Activated CD8-positive, alpha-beta T cell treated with anti-CD3 and anti-CD28 coated beads, Interleukin-2, amount 10 ng/mL, durations not matched to agents 7 days and 5 days (primary cell): ENCODE results near the gene BEND6. TPM values are rescaled to one million over a fixed set of nuclear protein-coding genes. Genes with fewer than 3 reads are reported as not detected.
"Not testable (repeated sequence)": the region's sequence is repeated elsewhere in the genome, so short reads cannot be mapped to it uniquely, and the experiment has no call there.

Experiments
- ATAC-seq: fragments of 150-1000 bp; cut with Tn5 transposase; one replicate; pipeline ENCODE4 v1.10.0; 2021; ENCODE audit warnings: moderate library complexity
- CTCF ChIA-PET: fragments of 350-600 bp; sonication (Branson Sonifier 250); formaldehyde crosslinking; loops from one replicate; lab custom pipeline; 2021; ENCODE audit warnings: antibody characterized with exemption; lab: Charles Lee
- POLR2A ChIA-PET: fragments of 350-600 bp; sonication (Branson Sonifier 250); formaldehyde crosslinking; loops from one replicate; lab custom pipeline; 2021; ENCODE audit warnings: antibody characterized with exemption; lab: Charles Lee
- DNase-seq: peaks from one replicate; pipeline ENCODE4 v3.0.0-alpha.2; 2020
- H3K27ac Mint-ChIP-seq: one replicate; pipeline ENCODE4 v1.8.0; 2021; ENCODE audit warnings: mild to moderate bottlenecking, mixed read lengths
- H3K27me3 Mint-ChIP-seq: one replicate; pipeline ENCODE4 v1.8.0; 2021; ENCODE audit warnings: low read depth, mixed read lengths
- H3K36me3 Mint-ChIP-seq: one replicate; pipeline ENCODE4 v1.8.0; 2021; ENCODE audit warnings: low read depth, mixed read lengths
- H3K4me1 Mint-ChIP-seq: one replicate; pipeline ENCODE4 v1.8.0; 2021; ENCODE audit warnings: low read depth, mixed read lengths
- H3K4me3 Mint-ChIP-seq: one replicate; pipeline ENCODE4 v1.8.0; 2021; ENCODE audit warnings: mild to moderate bottlenecking, mixed read lengths
- H3K9me3 Mint-ChIP-seq: one replicate; pipeline ENCODE4 v1.8.0; 2022; ENCODE audit warnings: mixed read lengths; ENCODE audit not compliant: insufficient read depth
- total RNA-seq, 2 experiments: library from RNA; stranded (reverse); gene quantifications; one replicate each; pipeline ENCODE4 v1.2.3, GENCODE V29; 2021

Gene BEND6
- total RNA-seq, 2 experiments from 2014 or later, result not detected

DNA sequence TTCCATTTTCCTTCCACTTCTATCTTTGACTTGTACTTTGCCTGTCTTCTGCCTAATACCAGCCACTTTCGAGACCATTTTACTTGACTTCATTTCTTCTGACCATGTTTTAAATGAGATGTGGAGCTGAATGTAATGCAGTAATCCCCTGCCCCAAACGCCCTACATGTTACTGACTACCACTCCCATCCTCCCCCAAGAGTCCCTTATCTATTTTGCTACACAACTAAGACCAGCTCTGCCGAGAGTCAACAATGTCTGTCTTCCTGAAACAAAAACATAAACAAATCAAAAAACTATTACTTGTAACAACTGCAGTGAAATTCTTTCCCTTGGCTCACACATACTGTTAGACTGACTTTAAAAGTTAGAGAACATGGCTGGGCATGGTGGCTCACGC, 64.5 kb downstream of the BEND6 start:
- POLR2A ChIA-PET, result no interaction called here
- Mint-ChIP-seq H3K9me3 (peaks cover 7% of the 10 kb centered on the region), H3K27ac (no peak overlapping the region)

DNA sequence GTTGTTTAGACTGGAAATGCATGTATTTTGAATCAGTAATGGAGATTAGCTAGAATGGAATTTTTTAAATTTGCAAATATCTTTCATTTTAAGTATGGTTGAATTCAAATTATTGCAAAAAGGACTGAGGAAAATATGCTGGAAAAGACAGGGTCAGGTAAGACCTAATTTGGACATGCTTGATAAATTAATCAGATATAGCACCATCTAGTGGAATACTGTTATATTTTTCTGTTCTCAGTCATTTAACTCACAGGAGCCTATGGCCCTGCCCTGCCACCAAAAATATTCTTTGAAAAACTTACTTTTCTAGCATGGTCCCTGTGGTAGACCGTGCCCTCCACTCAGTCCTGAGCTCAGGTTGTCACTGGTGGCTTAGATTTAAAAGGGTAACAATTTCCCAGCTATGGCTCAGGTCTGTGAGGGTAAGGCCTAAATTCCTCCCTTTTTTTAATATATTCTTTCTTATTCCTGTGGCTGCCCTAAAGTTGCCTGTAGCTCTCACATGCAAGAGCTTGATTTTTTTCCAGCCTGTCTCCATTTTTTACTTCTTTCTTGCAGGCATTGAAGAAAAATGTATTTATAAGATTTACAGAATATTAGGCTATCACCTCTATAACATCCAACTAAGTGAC, 66.3 kb downstream of the BEND6 start:
- DNase-seq (no peak), ATAC-seq (peak; percentile 67)
- peaks cover 4% of the 10 kb centered on the region for H3K36me3 Mint-ChIP-seq
- no peak overlapping the region for H3K27ac Mint-ChIP-seq
- ChIA-PET POLR2A (no interaction called here), CTCF (interaction anchor here (0.7 to 3.0 kb wide), 11 partner anchors 10 to 296 kb away, joined by 3 to 21 read pairs (median 3); partner anchors contain the start of genes BAG2, BEND6 and PRIM2)
- H3K27me3 Mint-ChIP-seq, result peaks cover 28% of the 10 kb centered on the region
- H3K4me1 Mint-ChIP-seq, result no peaks in the 10 kb centered on the region
- no peak overlapping the region for H3K4me3 Mint-ChIP-seq
- peaks cover 24% of the 10 kb centered on the region for H3K9me3 Mint-ChIP-seq

More for the DNA sequence above, 64.5 kb downstream of the BEND6 start:
- no peak for DNase-seq
- H3K36me3 Mint-ChIP-seq, result peaks cover under 1% of the 10 kb centered on the region
- H3K4me3 Mint-ChIP-seq, result no peak overlapping the region
- no peaks in the 10 kb centered on the region for H3K4me1 Mint-ChIP-seq
- CTCF ChIA-PET, result interaction anchor here (3.0 kb wide), 1 partner anchor 115 kb away, joined by 21 read pairs; no protein-coding TSS in a partner anchor
- H3K27me3 Mint-ChIP-seq, result peaks cover 22% of the 10 kb centered on the region
- no peak for ATAC-seq

DNA sequence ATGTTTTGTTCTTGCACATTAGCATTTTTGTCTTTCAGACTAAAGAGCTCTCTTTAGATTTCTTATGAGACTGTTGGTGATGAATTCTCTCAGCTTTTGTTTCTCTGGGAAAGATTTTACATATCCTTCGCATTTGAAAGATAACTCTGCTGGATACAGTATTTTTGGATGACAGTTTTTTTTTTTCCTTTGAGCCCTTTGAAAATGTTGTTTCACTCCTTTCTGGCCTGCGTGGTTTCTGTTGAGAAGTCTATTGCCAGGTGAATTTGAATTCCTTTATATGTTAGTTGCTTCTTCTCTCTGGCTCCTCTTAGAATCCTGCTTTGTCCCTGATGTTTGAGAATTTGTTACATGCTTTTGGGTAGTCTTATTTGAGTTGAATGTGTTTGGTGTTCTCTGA, 69.4 kb downstream of the BEND6 start:
- Mint-ChIP-seq H3K4me1 (no peaks in the 10 kb centered on the region), H3K27me3 (peaks cover 18% of the 10 kb centered on the region), H3K9me3 (peaks cover 24% of the 10 kb centered on the region), H3K4me3 (no peak overlapping the region), H3K27ac (no peak overlapping the region), H3K36me3 (peaks cover 4% of the 10 kb centered on the region)
- ChIA-PET CTCF (interaction anchor here (0.6 to 1.3 kb wide), 2 partner anchors 293 to 482 kb away, joined by 3 to 4 read pairs; partner anchors contain the start of gene PRIM2), POLR2A (no interaction called here)
- DNase-seq, result no peak
- no peak for ATAC-seq

DNA sequence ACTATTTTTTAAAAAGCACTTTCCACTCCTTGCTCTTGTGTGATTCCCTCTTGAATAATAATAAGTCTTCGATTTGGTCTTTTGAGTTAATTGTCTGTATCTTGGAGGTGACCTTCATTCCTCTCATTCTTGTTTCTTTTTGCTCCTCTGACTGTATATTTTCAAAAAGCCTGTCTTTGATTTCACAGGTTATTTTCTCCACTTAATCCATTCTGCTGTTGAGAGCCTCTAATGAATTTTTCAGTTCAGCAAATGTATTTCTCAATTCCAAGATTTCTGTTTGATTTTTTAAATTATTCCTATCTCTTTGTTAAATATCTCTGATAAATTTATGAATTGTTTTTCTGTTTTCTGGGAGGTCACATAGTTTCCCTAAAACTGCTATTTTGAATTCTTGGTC, 69.9 kb downstream of the BEND6 start:
- Mint-ChIP-seq H3K36me3 (peaks cover 4% of the 10 kb centered on the region), H3K4me3 (no peak overlapping the region), H3K27ac (no peak overlapping the region), H3K27me3 (peaks cover 15% of the 10 kb centered on the region), H3K9me3 (peaks cover 24% of the 10 kb centered on the region), H3K4me1 (no peaks in the 10 kb centered on the region)
- no peak for DNase-seq
- POLR2A ChIA-PET, result no interaction called here
- ATAC-seq, result no peak
- CTCF ChIA-PET, result no interaction called here

DNA sequence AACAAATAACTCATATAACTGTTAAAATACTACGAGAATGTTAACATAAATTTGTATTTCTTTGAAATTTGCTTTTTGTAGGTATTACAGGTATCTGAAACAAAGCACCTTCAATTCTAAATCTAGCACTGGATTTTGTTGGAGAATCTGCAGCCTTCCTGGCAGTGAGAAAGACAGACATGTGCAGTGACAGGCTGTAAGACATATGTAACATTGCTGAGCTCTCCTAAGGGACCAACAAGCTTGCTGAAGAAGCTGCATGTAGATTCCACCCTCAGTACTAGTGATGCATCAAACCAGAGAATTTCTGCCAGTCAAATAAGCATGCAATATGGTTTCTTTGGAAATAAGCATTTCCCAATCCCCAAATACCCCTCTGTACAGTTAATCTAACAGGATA, 71.1 kb downstream of the BEND6 start:
- CTCF ChIA-PET, result no interaction called here
- no peak overlapping the region for H3K27ac Mint-ChIP-seq
- DNase-seq, result no peak
- POLR2A ChIA-PET, result no interaction called here
- H3K4me3 Mint-ChIP-seq, result no peak overlapping the region
- peaks cover 15% of the 10 kb centered on the region for H3K27me3 Mint-ChIP-seq
- H3K4me1 Mint-ChIP-seq, result no peaks in the 10 kb centered on the region
- H3K36me3 Mint-ChIP-seq, result peaks cover 4% of the 10 kb centered on the region
- no peak for ATAC-seq
- H3K9me3 Mint-ChIP-seq, result peaks cover 24% of the 10 kb centered on the region

DNA sequence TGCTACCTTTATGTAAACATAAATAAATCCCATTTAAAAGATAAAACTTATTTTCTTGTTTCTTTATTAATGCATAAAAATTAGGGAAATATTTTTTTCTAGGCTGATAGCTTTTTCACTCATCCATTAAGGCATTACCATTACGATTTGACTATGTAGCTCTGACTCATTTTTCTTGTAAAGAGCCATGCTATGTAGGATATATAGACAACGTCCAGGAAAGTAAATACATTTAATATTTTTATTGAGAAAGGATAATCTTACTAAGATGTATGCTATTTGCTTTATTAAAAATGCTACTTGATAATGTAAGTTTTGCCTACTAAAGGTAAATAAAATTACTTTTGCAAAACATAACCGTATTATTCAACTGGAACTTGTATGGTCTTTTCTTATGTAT, 72.4 kb downstream of the BEND6 start:
- H3K4me1 Mint-ChIP-seq, result no peaks in the 10 kb centered on the region
- ChIA-PET POLR2A (no interaction called here), CTCF (no interaction called here)
- H3K4me3 Mint-ChIP-seq, result no peak overlapping the region
- H3K9me3 Mint-ChIP-seq, result peaks cover 24% of the 10 kb centered on the region
- no peak for ATAC-seq
- peaks cover 4% of the 10 kb centered on the region for H3K36me3 Mint-ChIP-seq
- no peak overlapping the region for H3K27ac Mint-ChIP-seq
- no peak for DNase-seq
- H3K27me3 Mint-ChIP-seq, result peaks cover 18% of the 10 kb centered on the region

DNA sequence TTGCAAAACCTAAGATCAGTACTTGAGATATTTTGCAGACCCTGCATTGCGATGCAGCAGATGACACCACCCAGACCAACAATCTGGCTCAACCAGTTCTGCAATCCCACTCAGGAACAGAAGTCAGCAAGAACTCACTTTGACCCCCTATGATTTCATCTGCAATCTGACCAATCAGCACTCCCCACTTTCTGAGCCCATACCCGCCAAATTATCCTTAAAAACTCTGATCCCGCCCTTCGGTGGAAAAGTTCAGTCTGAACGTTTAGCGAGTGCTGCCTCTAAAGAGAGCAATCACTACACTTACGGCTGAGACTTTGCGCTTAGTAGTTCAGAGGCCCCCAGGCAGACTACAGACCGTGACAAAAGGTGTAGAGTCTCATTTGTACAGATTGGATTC, 74.3 kb downstream of the BEND6 start:
- H3K4me1 Mint-ChIP-seq, result no peaks in the 10 kb centered on the region
- H3K27ac Mint-ChIP-seq, result no peak overlapping the region
- H3K9me3 Mint-ChIP-seq, result peaks cover 19% of the 10 kb centered on the region
- H3K36me3 Mint-ChIP-seq, result peaks cover 4% of the 10 kb centered on the region
- H3K4me3 Mint-ChIP-seq, result no peak overlapping the region
- peaks cover 22% of the 10 kb centered on the region for H3K27me3 Mint-ChIP-seq
- DNase-seq (no peak), ATAC-seq (no peak)
- ChIA-PET CTCF (no interaction called here), POLR2A (no interaction called here)

DNA sequence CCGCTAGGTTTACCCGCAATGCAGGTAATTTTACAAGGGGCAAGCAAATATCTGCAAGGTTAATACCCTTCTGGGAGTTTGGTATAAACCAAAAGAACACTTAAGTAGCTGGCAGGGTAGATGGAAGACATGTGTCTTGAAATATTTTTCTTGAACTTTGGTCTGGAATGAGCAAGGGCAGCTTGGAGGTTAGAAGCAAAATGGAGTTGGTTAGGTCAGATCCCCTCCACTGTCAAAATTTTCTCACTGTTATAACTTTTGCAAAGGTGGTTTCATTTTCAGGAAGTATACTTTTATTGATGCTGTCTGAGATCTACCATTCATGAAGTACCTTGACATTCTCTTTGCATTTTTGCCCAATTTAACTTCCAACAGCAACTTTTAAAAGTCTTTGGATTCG, 78.3 kb downstream of the BEND6 start:
- H3K4me1 Mint-ChIP-seq, result no peaks in the 10 kb centered on the region
- DNase-seq (no peak), ATAC-seq (no peak)
- H3K9me3 Mint-ChIP-seq, result no peaks in the 10 kb centered on the region
- ChIA-PET CTCF (no interaction called here), POLR2A (no interaction called here)
- H3K27me3 Mint-ChIP-seq, result peaks cover 15% of the 10 kb centered on the region
- H3K27ac Mint-ChIP-seq, result no peak overlapping the region
- no peak overlapping the region for H3K4me3 Mint-ChIP-seq
- no peaks in the 10 kb centered on the region for H3K36me3 Mint-ChIP-seq

DNA sequence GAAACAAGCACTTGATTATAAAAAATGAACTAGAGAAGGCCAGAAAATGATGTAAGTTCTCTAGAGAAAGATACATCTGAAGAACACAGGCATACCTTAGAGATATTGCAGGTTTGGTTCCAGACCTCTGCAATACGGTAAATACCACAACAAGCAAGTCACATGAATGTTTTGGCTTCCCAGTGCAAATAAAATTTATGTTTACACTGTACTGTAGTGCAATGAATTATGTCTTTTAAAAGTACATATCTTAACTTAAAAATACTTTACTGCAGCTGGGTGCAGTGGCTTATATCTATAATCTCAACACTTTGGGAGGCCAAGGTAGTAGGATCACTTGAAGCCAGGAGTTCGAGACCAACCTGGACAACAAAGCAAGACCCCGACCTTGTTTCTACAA, 80.6 kb downstream of the BEND6 start:
- no peaks in the 10 kb centered on the region for H3K4me1 Mint-ChIP-seq
- ChIA-PET CTCF (no interaction called here), POLR2A (no interaction called here)
- no peak overlapping the region for H3K4me3 Mint-ChIP-seq
- H3K27me3 Mint-ChIP-seq, result peaks cover 29% of the 10 kb centered on the region
- no peaks in the 10 kb centered on the region for H3K9me3 Mint-ChIP-seq
- no peaks in the 10 kb centered on the region for H3K36me3 Mint-ChIP-seq
- DNase-seq, result no peak
- no peak overlapping the region for H3K27ac Mint-ChIP-seq
- no peak for ATAC-seq

DNA sequence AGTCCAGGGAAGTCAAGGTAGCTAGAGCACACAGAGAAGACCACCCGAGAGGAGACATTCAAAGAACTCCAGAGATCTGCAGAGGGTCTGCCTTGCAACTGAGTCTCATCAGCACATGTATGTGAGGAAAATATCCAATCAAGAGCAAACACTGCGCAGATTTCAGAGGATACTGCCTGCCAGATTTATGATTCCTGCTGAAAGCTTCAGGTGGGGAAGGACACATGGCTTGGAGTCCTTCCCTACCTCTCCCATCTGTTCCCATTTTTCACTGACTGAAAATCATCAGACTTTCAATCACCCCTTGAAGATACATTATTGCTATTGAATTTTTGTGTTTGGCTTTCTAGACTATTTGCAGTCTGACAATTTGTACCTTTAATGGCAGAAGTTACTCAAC, 84.0 kb downstream of the BEND6 start:
- no peak overlapping the region for H3K27ac Mint-ChIP-seq
- CTCF ChIA-PET, result no interaction called here
- DNase-seq, result no peak
- H3K27me3 Mint-ChIP-seq, result peaks cover 36% of the 10 kb centered on the region
- no peak for ATAC-seq
- no peak overlapping the region for H3K4me3 Mint-ChIP-seq
- H3K36me3 Mint-ChIP-seq, result no peaks in the 10 kb centered on the region
- H3K4me1 Mint-ChIP-seq, result no peaks in the 10 kb centered on the region
- H3K9me3 Mint-ChIP-seq, result no peaks in the 10 kb centered on the region
- POLR2A ChIA-PET, result no interaction called here

DNA sequence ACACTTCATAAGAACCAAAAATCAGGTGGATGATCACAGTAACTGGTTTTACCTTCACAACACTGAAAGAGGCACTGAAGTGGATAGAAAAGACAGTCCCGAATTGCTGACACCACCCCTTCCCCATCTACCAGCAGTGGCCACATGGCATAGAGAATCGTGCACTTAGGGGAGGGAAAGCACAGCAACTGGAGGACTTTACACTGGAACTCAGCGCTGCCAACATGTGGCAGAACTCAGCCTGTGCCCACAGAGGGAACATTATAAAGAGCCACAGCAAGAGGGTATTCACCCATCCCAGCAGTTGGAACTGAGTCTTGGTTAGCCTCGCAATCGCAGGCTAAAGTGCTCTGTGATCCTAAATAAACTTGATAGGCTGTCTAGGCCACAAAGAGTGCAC, 85.1 kb downstream of the BEND6 start:
- Mint-ChIP-seq H3K27ac (no peak overlapping the region), H3K4me3 (no peak overlapping the region), H3K27me3 (peaks cover 44% of the 10 kb centered on the region), H3K4me1 (no peaks in the 10 kb centered on the region), H3K9me3 (no peaks in the 10 kb centered on the region), H3K36me3 (no peaks in the 10 kb centered on the region)
- ChIA-PET POLR2A (no interaction called here), CTCF (interaction anchor here (0.9 kb wide), 1 partner anchor 135 kb away, joined by 3 read pairs; no protein-coding TSS in a partner anchor)
- ATAC-seq (no peak), DNase-seq (no peak)

DNA sequence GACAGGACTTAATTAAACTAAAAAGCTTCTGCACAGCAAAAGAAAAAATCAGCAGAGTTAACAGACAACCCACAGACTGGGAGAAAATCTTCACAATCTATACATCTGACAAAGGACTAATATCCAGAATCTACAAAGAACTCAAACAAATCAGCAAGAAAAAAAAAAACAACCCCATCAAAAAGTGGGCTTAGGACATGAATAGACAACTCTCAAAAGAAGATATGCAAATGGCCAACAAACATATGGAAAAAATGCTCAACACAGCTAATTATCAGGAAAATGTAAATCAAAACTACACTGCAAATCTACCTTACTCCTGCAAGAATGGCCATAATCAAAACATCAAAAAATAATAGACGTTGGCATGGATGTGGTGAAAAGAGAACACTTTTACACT, 89.2 kb downstream of the BEND6 start:
- DNase-seq, H3K27ac Mint-ChIP-seq, CTCF ChIA-PET, H3K4me3 Mint-ChIP-seq, ATAC-seq, POLR2A ChIA-PET, H3K9me3 Mint-ChIP-seq: not testable (repeated sequence)
- H3K27me3 Mint-ChIP-seq, result peaks cover 42% of the 10 kb centered on the region
- peaks cover 17% of the 10 kb centered on the region for H3K4me1 Mint-ChIP-seq
- peaks cover 10% of the 10 kb centered on the region for H3K36me3 Mint-ChIP-seq
